ENCODE data around the gene ZDHHC1.
A peak's percentile ranks its signal among the peaks of the same experiment; 100 is the strongest.

Gene ZDHHC1

GRCh38 chr16:67407176-67407787 is 9.0 kb downstream of the ZDHHC1 start:
- DNase-seq, result no peak

- DNase-seq, result peak; percentile 85
Observed at GRCh38 chr16:67406111-67406971, 9.9 kb downstream of the ZDHHC1 start.

DNA sequence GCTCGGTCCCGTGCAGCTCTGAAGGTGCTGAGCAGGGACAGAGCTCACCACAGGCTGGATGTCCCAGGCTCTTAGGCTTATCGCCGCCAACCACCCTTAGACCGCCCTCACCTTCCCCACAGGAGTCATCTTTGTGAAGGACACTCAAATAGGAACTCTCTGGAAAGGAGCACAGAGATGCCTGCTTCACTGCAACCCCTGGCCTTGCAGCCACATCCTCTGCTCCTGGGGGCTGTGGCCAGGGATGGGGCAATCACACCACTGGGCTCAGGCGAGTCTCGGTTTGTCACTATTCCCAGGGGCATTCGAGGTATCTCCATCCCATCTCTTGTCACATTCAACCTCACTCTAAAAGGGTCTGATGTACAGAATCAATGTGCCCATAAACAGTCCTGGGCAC is 10.9 kb downstream of the ZDHHC1 start:
- no peak for DNase-seq

GRCh38 chr16:67404740-67405226 is 11.5 kb downstream of the ZDHHC1 start:
- DNase-seq, result no peak

DNA sequence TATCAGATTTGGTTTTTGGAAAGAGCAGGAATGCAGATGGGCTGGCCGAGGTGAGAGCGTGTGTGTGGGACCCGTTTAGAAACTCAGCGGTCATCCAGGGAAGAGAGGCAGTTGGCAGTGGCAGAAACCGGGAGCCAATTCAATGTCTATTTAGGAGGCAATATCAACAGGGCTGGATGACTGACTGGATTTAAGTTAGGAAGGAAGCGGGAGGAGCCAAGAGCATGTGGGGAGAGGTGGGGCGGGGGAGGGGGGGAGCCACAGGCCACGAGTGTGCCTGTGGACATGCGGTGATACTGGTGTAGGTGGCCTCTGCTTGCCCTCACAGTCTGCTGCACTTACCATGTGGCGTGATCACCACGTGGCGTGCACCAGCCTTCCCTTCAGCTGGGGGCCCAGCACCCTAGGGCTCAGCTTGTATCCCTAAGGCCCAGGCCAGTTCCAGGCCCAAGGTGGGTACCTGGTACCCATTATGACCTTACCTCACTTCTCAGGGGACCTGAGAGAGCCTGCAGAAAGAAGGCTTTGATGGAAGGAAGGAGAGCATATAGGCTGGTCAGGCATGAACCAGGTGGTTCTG is 12.2 kb downstream of the ZDHHC1 start:
- DNase-seq, result no peak

GRCh38 chr16:67400901-67401300 is 15.4 kb downstream of the ZDHHC1 start:
- no peak for DNase-seq

DNA sequence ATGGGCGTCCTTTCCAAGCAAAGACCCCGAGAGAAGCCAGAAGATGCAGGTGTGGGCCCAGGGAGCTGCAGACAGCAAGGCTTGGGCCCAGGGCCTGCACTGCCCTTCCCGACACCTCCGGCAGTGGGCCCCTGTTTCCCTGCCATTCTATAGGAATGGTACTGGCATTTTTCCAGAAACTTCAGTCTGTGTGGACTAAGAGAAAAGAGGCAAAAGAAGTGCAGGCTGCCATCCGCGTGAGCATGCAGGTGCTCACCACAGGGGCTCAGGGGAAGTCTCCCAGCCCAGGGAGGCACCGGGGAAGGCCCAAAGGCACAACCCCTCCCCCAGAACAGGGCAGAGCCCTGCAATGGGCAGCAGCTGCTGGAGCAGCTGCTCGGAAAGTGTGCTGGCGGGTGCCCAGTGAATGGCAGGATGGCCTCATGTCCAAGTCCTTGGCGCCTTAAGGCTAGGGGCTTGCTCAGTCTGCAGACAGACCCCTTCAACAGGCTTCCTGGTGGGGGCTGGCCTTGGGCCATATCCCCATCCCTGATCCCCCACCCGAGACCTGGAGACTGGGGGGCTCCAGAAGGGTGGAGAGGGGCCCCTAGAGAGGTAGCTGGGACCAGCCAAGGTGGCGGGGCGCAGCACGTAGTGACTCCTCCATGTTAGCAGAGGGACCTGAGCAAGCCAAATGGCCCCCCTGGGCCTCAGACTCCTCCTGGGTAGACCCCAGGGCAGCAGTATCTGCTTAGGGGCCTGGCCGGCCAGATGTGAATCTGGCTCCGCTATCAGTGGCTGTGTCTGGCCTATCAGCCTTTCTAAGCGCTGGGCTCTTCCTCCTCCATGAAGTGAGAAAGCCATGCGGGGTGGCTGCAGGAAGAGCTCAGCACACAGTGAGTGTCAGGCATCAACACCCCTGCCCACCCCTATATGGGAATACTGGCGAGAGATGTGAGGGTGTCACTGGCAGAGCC is 16.2 kb downstream of the ZDHHC1 start:
- no peak for DNase-seq

- no peak for DNase-seq
Observed at GRCh38 chr16:67399218-67399733, 17.0 kb downstream of the ZDHHC1 start.

DNA sequence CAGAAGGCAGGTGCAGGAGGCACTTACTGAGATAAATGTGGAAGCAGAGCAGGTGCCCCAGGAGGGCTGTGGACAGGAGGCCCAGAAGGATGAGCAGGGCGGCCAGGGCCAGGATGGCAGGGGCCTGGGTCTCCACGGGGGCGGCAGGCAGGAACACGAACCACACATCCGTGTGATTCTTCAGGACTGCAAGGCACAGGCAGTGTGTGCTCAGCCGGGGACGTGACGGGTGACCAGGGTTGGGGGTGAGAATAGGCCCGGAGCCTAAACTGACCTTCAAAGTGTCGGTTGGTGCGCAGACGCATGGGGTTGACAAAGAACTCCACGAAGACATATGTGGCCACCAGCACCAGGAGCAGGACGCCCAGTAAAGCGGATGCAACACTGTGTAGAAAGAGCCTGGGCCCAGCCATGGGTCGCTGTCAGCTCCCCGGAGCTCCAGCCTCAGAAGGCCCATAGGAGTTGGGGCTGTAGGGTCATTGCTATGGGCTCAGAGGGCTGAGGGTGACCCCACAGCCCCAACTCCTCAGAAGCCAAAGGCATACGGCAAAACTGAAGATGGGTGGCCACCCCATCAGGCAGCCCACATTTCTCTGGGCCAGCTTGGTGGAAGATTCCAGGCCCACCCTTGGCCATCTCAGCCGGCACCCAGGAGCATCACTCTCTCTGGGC is 17.6 kb downstream of the ZDHHC1 start:
- DNase-seq, result no peak

GRCh38 chr16:67397812-67398545 is 18.3 kb downstream of the ZDHHC1 start:
- DNase-seq, result no peak

DNA sequence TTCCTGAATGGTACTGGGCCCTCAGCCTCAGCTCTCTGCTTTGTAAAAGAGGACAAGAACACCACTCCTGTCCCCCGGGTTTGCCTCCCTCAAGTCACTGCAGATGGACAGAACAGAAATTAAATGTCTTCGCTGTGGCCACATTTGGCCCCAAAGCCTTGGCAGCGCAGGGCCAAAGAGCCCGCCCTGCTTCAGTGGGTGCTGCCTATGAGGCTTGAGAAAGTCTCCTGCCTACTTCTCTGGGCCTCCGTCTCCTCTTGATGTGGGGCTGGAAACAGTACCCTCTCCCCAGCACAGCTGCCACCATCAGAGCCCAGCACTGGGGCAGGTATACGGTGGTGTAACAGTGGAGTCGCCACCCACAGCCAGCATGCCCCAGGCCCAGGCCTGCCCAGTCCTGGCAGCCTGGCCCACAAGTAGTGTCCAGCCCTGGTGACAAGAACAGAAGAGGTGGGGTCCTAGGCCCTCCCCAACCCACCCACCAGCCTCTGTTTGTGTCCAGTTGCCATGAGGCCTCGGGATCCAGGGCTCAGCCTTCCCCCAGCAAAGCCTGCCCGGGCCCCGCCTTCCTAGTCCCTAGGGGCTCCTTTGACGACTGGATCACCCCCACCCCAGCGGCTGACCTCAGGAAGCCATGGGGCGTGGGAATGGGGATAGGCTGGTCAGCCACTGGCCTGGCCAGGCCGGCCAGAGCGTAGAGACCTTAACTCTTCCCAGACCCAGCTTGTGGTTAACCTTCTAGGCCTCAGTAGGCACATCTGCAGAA is 19.1 kb downstream of the ZDHHC1 start:
- DNase-seq, result no peak

- peak; percentile 79 for DNase-seq
Observed at GRCh38 chr16:67396159-67397035, 19.9 kb downstream of the ZDHHC1 start.

DNA sequence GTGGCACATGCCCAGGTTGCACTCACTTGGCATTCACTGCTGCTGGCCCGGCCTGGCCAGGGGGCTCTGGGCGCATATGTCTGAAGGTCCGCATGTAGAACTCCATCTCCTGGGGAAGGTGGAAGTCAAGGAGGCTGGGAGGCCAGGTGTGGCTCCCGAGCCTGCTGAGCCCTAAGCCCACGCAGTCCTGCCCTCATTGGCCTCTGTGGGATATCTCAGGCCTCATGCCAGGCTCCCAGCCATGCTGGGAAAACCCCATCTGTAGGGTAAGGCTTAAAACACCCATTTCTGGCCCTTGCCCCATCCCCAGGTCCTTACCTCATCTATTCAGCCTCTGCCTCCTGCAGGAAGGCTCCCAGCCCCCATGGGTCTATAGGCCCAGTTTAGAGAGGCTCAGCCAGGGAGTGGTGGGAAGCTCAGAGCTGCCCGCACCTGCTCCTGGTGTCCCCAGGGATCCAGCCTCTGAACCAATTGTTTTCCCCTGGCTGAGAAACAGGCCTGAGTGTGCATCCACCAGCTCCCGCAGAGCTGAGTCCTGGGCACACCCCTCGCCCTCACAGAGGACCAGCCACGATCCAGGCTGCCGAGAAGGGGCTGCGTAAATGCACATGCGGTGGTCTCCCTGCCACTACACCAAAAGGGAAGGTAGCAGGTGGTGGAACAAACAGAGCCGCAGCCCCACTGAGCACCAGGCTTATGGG is 20.7 kb downstream of the ZDHHC1 start:
- peak; percentile 43 for DNase-seq

GRCh38 chr16:67395105-67395457 is 21.2 kb downstream of the ZDHHC1 start:
- DNase-seq, result no peak

GRCh38 chr16:67394155-67395104 is 21.8 kb downstream of the ZDHHC1 start:
- no peak for DNase-seq

DNA sequence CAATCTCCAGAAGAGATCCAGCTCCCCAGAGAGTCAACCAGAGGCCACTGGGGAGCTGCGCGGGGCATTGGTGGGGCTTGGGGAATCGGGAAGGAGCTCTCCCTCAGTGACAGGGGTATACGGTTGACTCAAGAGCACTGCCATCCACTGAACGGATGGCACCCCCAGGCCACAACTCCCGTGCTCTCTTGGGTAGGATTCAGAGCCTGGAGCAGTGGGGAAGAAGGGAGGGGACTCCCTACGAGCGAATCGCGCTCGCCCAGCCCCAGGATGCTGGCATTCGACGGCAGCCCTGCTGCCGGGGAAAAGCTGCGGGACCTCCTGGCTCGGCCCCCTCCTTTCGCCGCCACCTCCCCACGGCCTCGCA is 22.5 kb downstream of the ZDHHC1 start:
- no peak for DNase-seq

DNA sequence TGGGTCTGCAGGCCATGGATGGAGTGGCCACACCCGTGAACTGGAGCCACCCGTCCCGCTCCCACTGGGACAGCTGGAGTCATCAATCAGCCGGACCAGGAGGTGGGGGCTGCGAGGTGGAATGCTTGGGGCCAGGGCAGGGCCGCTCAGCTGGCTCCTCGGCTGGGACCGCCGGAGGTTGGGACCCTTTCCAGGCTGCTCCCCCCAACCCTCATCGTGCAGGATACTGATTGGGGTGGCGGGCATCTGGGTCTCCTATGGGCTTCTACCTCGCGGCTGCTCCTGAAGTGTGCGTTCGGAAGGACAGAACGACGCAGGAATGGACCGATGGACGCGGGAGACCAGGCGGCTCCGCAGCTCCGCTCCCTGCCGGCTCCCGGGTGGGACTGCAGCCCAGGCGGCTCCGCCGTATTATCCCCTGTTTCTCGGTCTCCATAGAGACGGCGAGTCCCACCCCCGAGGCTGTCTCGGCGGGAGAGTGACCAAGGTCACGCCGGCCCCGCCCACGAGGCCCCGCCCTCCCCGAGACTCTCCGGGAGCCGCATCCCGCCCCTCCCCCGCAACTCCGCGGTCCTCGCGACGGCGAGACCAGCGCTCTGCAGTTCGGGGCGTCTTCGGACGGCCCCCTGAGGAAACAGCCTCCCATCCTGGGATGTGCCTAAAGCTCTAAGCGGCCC is 23.0 kb downstream of the ZDHHC1 start, which contains the start of gene TPPP3:
TSS of gene TPPP3 (minus strand) at position 388 of the 677 bp plus-strand sequence. CDS start 2,387 bp downstream, outside the sequence.
- peak; percentile 78 for DNase-seq
